Right forelimb (tissue), 1 donor: ENCODE data around the gene MMP2.

ENCODE experiments used
- DNase-seq: peaks from one replicate; pipeline ENCODE4 v3.0.0-alpha.2; 2018

MMP2 gene

GRCh38 chr16:55495616-55496289 lies 16.8 kb downstream of the MMP2 start:
- DNase-seq, result no peak

- no peak for DNase-seq
Measured at GRCh38 chr16:55496509-55497145, 17.6 kb downstream of the MMP2 start.

GRCh38 chr16:55497558-55497957 lies 18.6 kb downstream of the MMP2 start:
- DNase-seq, result peak; percentile 35

GRCh38 chr16:55498101-55498500 lies 19.1 kb downstream of the MMP2 start:
- peak; percentile 23 for DNase-seq

- DNase-seq, result no peak
Measured at GRCh38 chr16:55499281-55499680, 20.3 kb downstream of the MMP2 start.

- DNase-seq, result no peak
Measured at GRCh38 chr16:55499951-55500529, 21.0 kb downstream of the MMP2 start.

GRCh38 chr16:55500530-55501011 lies 21.6 kb downstream of the MMP2 start:
- peak; percentile 74 for DNase-seq

GRCh38 chr16:55501549-55502322 lies 22.7 kb downstream of the MMP2 start:
- DNase-seq, result no peak

GRCh38 chr16:55502801-55503366 lies 23.9 kb downstream of the MMP2 start:
- DNase-seq, result peak; percentile 93

- DNase-seq, result no peak
Measured at GRCh38 chr16:55503726-55504550, 24.9 kb downstream of the MMP2 start.

- DNase-seq, result no peak
Measured at GRCh38 chr16:55505333-55506015, 26.5 kb downstream of the MMP2 start.

GRCh38 chr16:55506083-55506482 lies 27.1 kb downstream of the MMP2 start:
- no peak for DNase-seq

- no peak for DNase-seq
Measured at GRCh38 chr16:55506708-55507107, 27.7 kb downstream of the MMP2 start.

GRCh38 chr16:55508271-55508921 lies 29.4 kb downstream of the MMP2 start:
- DNase-seq, result no peak

- peak; percentile 90 for DNase-seq
Measured at GRCh38 chr16:55508941-55509931, 30.2 kb downstream of the MMP2 start, which contains the start of gene LPCAT2. TSS of gene LPCAT2 (plus strand) at chr16:55509072. CDS start at chr16:55509182, 110 bp downstream.

- DNase-seq, result no peak
Measured at GRCh38 chr16:55510185-55510805, 31.3 kb downstream of the MMP2 start.

GRCh38 chr16:55512941-55513340 lies 33.9 kb downstream of the MMP2 start:
- no peak for DNase-seq

- DNase-seq, result no peak
Measured at GRCh38 chr16:55513616-55514015, 34.6 kb downstream of the MMP2 start.

- DNase-seq, result no peak
Measured at GRCh38 chr16:55515111-55515510, 36.1 kb downstream of the MMP2 start.
